Measurements from ENCODE around the gene RPL5.

Gene RPL5

DNA sequence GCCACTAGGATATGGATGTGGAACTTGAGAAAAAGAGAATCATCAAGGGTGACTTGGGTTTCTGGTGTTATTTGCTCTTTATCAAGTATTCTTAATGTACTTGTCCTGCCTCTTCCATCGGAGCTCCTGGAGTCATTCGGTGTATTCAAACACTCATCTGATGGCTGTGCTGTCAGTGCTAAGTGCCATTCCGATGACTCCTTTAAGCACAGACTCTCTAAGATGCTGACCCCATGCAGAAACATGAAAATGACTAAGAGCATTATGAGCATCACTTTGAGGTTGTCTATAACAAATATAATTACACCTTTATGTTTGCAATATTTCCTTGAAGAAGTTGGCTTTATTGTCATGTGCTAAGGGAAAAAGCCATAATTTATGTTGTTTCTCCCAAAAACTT lies 11.3 kb upstream of the RPL5 start:
- DNase-seq: no peak

DNA sequence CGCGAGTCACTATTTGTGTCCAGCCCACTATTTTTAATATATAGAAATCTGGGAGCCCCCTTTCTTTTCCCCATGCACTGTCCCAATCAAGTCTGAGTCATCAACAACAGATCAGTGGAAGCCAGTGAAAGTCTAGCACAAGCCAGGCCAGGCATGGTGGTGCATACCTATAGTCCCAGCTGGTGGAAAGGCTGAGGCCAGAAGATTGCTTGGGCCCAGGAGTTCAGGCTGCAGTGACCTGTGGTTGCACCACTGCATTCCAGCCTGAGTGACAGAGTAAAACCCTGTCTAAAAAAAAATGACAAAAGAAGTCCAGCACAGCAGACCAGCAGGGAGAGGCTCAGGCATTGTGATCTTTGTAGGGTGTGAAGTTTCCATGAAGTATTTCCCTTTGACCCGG lies 9.0 kb upstream of the RPL5 start:
- no peak for DNase-seq

DNA sequence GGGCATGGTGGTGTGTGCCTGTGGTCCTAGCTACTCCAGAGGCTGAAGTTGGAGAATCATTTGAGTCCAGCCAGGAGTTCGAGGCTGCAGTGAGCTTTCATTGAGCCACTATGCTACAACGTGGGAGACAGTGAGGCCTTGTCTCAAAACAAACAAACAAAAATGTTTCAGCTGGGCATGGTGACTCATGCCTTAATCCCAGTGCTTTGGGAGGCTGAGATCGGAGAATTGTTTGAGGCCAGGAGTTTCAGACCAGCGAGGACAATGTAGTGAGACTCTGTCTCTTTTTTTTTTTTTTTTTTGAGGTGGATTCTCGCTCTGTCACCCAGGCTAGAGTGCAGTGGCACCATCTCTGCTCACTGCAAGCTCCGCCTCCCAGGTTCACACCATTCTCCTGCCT lies 5.0 kb upstream of the RPL5 start:
- no peak for DNase-seq

DNA sequence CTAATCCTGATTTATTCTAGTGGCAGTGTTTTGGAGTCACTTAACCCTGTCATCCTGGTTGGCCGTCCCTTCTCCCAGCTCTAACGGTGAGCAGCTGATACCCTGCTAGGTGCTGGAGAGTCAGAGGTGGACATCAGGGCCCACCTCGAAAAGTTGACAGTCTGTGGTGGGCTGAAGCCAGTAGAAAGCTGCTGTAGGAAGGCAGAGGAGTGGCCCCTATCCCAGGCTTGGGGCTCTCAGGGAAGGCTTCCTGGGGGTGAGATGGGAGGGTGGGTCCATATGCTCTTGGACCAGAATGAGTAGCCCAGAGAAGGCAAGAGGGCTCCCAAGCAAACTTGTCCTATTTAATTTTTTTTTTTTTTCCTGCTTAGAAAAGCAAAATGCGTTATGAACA lies 475 bp upstream of the RPL5 start:
- peak in 1 of 14 donors; percentile 33 for DNase-seq

DNA sequence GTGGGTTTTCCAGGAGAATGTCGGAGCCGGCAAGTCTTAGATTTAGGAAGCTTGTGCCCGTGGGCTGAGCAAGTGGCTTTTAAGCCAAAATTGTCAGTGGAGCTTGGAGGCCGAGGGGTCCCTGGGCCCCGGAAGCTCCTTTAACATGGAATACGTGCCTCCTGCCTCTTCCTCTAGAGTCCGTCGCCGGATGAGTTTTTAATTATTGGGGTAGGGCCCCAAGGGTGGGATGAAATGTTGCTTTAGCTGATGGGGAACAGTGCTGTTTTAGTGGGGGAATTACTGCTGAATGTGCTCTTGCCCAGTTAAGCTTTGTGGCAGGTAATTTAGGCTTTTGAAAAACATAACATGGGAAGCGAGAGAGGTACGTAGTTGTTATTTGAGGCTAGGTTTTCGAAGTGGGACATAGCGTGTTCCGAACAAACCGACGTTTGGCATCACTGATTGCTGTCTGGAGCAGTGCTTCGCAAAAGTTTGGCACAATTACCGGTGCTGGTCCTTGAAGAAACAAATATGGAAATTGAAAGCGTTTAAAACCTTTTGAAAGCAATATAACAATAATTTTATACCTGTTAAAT lies 786 bp downstream of the RPL5 start:
- DNase-seq: peak in 1 of 14 donors; percentile 41

DNA sequence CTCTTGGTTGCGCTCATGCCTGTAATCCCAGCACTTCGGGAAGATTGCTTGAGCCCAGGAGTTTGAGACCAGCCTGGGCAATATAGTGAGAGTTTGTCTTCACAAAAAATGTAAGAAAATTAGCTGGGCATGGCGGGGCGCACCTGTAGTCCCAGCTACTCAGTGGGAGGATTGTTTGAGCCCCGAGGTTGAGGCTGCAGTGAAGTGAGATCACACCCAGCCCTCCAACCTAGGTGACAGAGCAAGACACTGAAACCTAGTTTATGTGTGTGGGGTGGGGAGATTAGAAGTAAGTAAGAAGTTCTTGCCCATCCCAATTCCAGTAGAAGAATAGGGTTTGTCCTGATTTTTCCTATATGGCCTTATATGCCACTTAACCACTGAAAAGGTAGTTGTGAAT lies 2.0 kb downstream of the RPL5 start:
- no peak for DNase-seq

DNA sequence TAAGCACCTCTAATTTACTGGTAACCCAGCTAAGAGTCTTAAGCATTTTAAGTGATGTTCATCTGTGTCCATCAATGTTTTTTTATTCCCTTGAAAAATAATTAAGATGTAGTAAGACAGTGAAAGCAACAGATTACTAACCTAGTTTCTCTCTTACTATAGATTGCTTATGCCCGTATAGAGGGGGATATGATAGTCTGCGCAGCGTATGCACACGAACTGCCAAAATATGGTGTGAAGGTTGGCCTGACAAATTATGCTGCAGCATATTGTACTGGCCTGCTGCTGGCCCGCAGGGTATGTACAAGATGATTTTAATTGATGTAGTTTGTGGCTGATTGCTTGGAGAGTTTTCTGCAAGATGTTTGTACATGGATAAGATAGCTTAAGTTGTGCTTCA lies 2.8 kb downstream of the RPL5 start:
- DNase-seq: no peak

DNA sequence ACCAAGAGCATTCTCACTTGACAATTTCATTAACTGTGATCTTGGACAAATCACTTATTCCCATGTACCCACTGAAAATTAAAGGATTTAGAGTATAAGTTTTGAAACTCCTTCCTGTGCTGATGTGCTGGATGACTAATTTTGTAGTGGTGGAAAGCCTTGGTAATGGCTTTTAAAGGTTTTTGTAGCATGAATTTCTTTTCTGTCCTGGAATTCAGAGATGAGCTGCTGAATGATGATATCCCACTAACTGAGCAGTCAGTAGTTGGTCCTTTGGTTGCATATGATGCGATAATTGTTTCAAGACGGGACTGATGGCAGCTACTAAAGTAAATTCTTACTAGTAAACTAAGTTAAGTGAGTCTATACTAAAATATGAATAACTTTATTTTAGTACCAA lies 5.2 kb downstream of the RPL5 start:
- no peak for DNase-seq

DNA sequence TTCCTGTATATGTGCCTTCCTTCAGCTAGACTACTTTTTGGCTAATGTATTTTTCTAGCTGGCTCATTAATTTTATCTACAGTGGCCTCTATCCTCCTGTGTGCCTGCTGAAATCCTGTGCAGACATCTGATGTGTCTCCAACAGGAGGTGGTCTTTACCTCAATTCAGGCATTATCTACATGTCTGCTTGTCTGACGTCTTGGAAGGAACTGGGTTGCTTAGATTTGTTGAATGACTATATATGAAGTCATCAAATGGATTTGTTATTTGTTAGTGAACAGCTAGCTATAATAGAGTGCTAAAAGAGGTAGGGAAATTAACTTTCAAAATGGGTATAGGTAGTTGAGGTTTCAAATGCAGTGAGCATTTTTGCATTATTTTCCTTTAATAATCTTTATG lies 6.7 kb downstream of the RPL5 start:
- no peak for DNase-seq

DNA sequence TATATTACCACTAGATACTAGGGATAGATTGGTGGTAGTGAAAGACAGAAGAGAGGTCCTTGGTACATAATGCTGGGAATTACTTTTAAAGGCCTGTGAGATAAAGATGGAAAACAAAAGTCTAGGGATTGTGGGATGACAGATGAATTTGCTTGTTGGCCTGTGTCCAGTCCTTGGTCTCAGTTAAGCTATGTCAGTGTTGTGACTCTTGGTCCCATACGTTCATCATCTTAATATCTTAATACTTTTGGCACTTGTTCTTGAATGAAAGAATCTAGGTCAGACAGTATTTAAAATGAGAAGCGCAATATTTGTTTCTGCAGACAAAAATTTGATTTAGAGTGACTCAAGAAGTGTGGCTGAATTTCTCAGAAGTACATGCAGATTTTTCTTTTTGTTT lies 7.6 kb downstream of the RPL5 start:
- no peak for DNase-seq

DNA sequence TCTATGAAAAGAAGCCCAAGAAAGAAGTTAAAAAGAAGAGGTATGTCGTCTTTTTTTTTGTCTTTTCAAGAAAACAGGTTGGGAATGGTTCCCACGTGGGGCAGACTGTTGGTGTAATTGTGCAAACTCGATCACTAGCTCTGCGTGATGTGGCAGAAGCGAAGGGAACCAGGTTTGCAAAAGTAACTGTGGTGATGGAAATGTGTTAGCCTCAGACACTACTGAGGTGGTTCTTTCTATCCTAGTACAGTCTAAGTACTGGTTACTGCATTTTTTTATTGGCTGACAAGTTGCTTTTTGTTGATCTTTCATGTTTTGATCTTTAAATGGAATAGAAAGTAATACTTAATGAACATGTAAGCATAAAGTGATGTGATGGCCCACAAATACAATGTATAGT lies 8.8 kb downstream of the RPL5 start:
- DNase-seq: no peak

DNA sequence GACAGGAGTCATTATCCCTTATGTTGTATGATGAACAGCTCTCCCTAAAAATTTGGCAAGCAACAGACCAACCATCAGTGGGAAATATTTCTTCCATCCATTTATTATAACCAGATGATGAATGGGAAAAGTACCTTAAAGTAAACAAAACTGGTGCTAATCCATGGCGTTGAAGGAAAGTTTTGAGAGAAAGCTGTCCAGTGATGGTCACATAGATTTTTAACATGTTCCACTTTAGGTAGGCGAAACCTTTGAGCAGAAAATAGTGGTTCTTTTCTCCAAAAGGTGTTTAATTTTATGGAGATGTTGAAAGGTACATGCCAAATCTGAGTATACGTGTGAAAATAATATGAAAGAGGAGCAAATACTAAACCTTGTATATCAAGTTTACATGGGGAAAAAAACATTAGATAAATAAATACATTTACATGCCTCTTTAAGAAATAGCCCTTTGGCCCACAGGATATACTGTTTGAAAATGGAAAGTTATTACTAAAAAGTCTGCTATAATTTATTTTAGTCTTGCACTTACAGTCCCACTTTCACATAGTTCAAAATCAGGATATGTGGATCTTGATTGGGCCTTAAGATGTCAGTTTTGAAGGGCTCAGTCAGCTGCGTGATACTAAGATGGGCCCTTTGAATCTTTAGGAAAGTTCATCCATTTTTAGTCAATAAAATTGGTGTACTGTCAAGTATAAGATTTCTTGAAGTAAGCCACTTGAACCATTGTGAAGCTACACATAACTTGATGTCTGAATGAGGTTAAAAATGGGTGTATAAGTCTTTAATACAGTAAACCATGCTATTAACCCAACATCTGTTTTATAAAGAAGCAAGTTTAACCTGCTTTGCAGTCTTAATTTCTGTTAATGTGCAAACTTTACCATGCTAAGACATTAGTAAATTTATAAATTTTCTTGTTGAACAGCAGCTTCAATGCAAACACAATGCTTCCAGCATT lies 10.5 kb downstream of the RPL5 start:
- DNase-seq: no peak

DNA sequence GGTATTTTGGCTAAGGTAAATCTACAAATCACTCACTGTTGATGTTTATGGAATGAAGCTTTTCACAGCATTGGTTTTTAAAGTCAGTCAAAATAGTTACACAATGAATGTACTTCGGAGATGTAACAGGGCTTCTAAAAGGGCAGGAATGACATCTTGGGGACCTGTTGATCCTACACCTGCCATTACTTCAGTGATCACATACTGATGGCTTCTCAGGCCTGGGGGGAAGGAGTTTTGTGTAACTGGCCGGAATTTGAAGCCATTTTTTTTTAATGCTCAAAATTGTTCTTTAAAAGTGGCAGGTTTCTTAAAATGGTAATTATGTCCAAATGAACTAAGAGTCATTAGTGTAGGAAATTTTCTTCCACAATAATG lies 11.2 kb downstream of the RPL5 start:
- DNase-seq: no peak

DNA sequence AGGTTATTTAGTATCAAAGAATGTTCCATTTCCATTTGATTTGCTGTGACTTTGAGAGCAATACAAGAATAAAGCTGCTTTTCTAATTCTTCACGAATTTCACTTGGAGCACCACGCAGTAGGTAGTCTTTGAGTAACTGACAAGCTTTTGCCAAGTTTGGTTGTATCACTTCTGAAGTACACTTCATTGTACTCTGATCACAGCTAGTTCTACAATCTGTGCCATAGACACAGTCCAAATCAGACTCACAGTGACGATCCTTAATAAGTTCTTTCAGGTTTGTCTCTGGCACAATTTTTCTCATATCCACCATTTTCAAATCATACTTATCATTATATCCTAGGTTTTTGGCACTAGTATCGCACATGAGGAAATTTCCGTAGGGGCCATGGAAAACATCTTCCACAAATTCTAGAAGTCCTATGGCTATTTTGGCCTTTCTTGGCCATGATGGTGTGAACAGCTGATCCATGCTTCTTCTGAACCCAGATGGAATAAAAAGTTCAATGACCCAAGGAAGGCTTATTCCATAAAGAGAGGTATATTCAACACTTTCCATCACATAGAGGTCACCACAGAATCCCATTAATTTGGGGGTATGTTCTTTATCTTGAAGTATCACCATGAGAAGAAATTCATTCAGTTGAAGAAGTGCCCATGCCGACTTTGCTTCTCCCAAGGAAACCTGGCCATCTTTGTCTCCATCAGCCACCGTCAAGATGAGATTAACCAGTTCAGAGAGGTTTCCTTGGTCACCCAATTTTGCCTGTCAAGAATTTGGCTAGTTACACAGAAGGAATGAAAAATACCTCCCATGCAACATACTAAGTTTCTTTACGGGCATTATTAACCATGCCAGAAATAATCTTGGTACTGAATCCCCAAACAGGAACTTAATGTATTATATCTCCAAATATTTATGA lies 11.9 kb downstream of the RPL5 start:
- DNase-seq: no peak

DNA sequence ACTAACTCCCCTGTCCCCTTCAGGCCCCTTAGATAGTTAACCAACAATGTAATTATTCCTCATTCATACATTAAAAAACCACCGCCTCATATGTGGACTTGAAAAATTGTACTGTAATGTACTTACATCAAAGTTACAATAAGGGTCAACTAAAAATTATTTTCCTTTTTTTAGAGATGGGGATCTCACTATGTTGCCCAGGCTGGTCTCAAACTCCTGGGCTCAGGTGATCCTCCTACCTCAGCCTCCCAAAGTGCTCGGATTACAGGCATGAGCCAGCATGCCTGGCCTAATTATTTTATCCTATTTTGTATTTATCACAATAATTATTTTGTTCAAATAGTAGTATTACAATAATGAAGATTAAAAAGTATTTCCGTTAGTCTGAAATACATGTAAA lies 12.6 kb downstream of the RPL5 start:
- no peak for DNase-seq

DNA sequence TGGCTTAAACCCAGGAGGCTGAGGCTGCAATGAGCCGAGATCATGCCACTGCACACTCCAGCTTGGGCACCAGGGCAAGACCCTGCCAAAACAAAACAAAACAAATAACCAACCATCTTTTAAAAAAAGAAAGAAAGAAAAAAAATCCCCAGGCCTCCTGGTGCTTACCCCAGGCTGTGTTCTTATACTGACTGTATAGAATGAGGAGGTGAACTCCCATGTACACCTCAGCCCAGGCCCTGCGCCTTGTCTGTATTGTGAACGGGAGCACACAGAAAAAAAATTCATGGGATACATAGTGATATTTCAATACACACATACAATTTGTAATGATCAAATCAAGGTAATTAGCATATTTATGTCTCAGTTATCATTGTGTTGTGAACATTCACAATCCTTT lies 14.1 kb downstream of the RPL5 start:
- no peak for DNase-seq

DNA sequence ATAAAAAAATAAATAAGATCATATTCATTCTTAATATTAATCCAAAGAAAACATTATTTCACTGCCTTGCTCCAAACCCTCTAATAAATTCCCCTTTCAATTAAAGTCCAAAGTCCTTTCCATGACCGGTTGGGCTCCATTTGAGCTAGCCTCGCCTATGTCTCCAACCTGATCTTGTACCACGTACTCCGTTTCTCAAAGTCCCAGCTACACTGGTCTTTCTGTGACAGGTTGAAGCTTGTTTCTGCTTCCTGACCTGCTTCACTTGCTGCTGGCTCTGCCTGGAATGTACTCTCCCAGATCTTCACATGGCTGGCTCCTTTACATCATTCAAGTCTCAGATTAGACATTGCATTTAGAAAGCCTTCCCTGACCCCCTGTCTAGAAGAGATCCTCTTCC lies 16.4 kb downstream of the RPL5 start:
- DNase-seq: no peak

DNA sequence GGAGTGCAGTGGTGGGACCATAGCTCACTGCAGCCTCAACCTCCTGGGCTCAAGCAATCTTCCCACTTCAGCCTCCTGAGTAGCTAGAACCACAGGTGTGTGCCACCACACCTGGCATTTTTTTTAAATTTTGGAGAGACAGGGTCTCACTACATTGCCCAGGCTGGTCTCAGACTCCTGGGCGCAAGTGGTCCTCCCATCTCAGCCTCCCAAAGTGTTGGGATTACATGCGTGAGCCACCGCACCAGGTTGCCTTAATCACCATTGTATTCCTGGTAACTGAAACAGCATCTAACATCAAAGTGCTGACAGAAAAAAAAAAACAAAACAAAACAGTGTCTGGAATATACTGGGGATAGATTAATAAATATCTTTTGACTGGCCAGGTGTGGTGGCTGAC lies 18.2 kb downstream of the RPL5 start:
- no peak for DNase-seq

DNA sequence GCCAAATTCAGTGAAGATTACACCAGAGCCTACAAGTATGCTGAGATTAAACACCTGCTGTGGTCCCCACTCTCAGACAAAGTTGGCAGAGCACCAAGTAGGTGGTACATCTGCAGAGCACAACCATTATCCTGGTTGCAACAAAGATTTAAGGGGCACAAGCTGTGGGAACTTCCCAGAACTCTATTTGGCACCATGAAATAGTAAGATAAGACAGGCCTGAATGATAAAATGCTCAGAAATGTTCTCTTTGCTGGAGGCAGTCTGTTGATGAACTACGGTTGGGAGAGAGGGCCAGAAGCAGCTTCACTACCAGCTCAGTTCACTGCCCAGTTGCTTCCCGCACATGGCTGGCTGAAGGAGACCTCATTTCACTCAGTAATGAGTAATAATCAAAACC lies 19.9 kb downstream of the RPL5 start:
- DNase-seq: no peak

DNA sequence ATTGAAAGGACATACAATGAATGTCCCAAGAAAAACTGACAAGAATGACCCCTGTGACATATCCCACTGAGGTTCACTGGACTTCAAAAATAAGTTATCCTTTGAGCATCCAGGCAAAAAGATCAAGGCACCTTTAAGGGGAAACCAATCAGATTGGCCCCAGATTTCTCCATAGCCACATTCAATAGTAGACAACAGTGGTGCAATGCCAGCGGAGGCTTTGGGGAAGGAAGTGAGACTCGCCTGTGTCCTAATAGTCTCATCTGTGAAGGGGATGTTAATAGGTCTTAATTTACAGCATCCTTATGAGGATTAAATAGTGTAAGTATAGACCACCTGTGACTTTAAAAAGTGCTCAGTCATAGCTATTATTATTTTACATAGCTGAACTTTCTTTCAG lies 21.5 kb downstream of the RPL5 start:
- no peak for DNase-seq

DNA sequence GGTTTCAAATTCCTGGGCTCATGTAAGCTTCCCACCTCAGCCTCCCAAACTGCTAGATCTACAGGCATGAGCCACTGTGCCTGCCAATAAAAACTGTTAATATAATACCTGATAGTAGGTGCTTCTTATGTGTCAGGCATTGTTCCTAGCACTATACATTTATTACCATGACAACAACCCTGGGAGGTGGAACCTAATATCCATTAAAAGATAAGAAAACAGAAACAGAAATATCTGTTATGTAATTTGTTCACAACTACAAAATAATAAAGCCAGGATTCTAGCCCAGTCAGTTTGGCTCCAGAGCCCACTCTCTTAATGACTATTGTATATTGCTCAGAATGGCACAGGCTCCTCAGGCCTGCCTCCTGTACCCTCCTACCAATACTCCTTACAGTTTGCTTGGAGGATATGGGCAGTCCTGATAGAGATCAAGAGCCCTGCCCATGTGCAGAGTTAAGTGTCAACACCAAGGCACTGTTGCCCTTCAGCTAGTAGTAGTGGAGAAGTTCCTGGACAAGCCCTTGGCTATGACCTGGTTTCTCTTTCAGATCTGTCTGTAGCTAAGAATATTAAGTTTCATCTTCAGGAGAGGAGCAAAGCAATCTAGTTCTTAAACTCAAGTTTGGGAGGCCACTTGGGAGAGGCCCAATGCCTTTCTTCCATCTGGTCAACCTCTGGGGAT lies 22.4 kb downstream of the RPL5 start:
- DNase-seq: no peak

DNA sequence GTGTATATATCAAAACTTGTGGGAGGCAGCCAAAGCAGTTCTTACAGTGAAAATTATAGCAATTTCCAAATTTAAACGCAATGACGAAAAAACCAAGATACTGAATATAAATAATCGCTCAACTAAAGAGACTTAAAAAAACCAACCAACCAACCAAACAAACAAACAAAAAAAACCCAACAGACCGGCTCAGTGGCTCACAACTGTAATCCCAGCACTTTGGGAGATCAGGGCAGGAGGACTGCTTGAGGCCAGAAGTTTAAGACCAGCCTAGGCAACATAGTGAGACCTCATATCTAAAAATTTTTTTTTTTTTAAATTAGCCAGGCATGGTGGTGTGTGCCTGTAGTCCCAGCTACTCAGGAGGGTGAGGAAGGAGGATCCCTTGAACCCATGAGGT lies 23.4 kb downstream of the RPL5 start:
- DNase-seq: no peak

DNA sequence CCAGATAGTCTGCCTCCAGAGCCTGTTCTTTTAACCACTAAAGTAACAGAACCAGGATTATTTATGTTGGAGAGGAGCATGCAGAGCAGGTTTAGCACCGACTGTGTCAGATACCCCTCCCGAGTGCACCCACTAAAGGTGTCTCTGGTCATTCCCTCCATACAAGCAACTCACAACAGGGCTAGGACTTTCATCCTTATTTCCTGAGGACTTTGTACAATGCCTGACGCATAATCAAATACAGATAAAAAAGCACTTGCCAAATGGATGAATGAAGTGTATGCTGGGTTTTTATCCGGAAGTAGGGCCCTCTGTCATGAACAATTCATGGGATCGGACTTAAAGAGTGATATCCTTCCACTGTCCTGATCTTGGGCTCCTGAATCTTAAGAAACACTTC lies 26.0 kb downstream of the RPL5 start:
- no peak for DNase-seq
